ENCODE measurements around the gene SPCS1. TPM values are rescaled to one million over a fixed set of nuclear protein-coding genes. Genes with fewer than 3 reads are reported as not detected.

SPCS1 gene
- 147 to 172 TPM (median 165 TPM) in 5 replicates for total RNA-seq (2022; extraction: Qiagen RNA extraction; ENCODE audit: low read depth)

DNA sequence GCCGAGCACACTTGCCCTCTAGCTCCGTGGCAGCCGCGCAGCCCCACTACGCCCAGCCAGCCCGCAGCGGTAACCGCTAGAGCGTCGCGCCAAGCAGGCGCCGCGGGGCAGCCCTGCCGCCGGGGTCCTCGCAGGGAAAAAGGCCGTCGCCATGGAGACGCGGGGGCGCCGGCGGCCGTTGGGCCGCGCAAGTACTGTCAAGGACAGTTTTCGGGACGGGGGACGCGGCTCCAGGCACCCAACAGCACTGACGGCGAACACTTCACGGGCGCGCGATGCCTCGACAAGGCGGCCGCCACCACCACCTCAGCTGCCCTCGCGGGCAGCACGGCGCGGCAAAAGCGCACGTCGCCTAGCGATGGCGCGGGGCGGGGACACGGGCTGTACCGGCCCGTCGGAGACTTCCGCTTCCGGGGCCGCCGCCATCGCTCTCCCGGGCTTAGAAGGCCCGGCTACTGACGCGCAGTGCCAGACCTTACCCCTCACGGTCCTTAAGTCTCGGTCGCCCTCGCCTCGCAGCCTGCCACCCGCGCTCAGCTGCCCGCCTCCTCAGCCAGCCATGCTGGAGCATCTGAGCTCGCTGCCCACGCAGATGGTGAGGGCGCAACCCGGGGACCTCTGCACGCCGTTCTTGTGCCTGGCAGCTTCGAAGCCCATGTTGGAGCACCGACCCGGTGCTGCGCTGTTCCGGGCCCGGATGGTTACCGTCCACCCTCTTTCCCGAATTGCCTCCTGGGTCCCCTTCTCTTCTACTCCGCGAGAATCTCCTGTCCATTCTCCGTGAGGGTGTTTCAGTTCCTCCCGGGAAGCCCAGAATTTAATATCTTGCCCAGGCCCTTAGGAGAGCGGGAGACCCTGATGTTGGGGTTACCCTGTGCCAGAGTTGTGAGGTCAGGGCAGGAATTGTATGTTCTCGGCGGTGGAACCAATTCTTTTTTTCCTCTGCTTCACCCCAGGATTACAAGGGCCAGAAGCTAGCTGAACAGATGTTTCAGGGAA lies at the start of gene SPCS1, which contains the start of gene GLT8D1:
SPCS1 (plus strand) TSS at position 419 of the 999 bp plus-strand sequence; CDS start at position 560, 141 bp downstream.
GLT8D1 (minus strand) TSS at position 104 of the 999 bp plus-strand sequence. CDS start 5,331 bp downstream, outside the sequence.

DNA sequence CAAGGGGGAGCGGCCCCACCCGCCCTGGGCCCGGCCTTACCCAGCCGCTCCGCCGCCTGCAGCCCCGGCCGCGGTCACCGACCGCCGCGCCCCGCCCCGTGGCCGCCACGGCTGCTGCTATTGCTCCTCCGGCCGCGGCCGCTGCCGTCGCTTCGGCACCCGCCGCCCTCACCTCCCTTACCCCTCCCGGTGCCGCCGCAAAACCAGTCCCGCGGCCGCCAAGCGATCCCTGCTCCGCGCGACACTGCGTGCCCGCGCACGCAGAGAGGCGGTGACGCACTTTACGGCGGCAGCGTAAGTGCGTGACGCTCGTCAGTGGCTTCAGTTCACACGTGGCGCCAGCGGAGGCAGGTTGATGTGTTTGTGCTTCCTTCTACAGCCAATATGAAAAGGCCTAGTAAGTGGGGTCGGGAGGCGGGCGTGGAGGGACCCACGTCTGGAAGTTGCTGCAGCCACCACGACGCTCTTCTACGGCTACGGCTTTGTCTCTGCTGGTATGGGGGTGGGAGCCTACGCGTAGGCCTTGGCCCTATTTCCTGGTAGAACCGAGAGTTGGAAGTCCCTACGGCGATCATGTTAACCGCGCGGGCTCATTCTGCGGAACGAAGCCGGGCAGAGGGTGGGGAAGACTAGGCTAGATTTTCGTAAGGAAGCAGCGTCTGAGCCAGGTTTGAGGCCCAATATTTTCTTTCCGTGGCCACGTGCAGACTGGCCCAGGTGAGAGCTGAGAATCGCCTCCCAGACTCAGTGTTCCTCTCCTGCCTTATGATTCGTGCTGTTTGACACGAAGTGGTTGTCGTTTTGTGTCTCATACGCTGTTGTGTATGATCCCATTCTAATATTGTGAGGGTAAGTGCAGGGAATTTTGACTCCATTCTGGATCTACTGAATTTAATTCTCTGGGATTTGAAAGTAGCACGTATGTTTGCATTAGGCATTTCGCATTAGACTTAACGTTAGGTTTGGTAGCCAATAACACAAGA lies 19.9 kb upstream of the SPCS1 start, which contains the start of the genes GNL3 and PBRM1:
GNL3 (plus strand) TSS at position 324 of the 983 bp plus-strand sequence; CDS start at position 385, 61 bp downstream.
PBRM1 (minus strand) TSS at position 205 of the 983 bp plus-strand sequence.

Other genes starting within 250 kb of the SPCS1 start
- 0.07 to 0.32 TPM (median 0.14 TPM) in 4 of 5 replicates, not detected in the other for gene STAB1, start 210.8 kb upstream of the SPCS1 start, total RNA-seq (2022; extraction: Qiagen RNA extraction; ENCODE audit: low read depth)
- gene NT5DC2, start 172.2 kb upstream of the SPCS1 start, total RNA-seq (2022; extraction: Qiagen RNA extraction; ENCODE audit: low read depth) = 76.9 to 104 TPM (median 97.2 TPM) in 5 replicates
- gene UQCC5, start 169.5 kb upstream of the SPCS1 start, total RNA-seq (2022; extraction: Qiagen RNA extraction; ENCODE audit: low read depth) = 55.5 to 78.7 TPM (median 61.5 TPM) in 5 replicates
- gene PBRM1, start 20.2 kb upstream of the SPCS1 start, total RNA-seq (2022; extraction: Qiagen RNA extraction; ENCODE audit: low read depth) = 12.0 to 17.2 TPM (median 14.8 TPM) in 5 replicates
- 93.4 to 131 TPM (median 97.8 TPM) in 5 replicates for gene GNL3, start 20.1 kb upstream of the SPCS1 start, total RNA-seq (2022; extraction: Qiagen RNA extraction; ENCODE audit: low read depth)
- 31.7 to 39.6 TPM (median 38.2 TPM) in 5 replicates for gene GLT8D1, start 315 bp upstream of the SPCS1 start, total RNA-seq (2022; extraction: Qiagen RNA extraction; ENCODE audit: low read depth)
- 10.7 to 14.5 TPM (median 14.0 TPM) in 5 replicates for gene NEK4, start 64.8 kb downstream of the SPCS1 start, total RNA-seq (2022; extraction: Qiagen RNA extraction; ENCODE audit: low read depth)
- not detected in 5 replicates for gene ITIH1, start 71.5 kb downstream of the SPCS1 start, total RNA-seq (2022; extraction: Qiagen RNA extraction; ENCODE audit: low read depth)
- 0.08 to 0.22 TPM (median 0.17 TPM) in 4 of 5 replicates, not detected in the other for gene ITIH3, start 88.7 kb downstream of the SPCS1 start, total RNA-seq (2022; extraction: Qiagen RNA extraction; ENCODE audit: low read depth)
- 0.47 to 1.7 TPM (median 0.97 TPM) in 5 replicates for gene ITIH4, start 124.6 kb downstream of the SPCS1 start, total RNA-seq (2022; extraction: Qiagen RNA extraction; ENCODE audit: low read depth)
- 0.35 TPM in 1 of 5 replicates, not detected in the others for gene MUSTN1, start 128.9 kb downstream of the SPCS1 start, total RNA-seq (2022; extraction: Qiagen RNA extraction; ENCODE audit: low read depth)
- gene STIMATE, start 191.4 kb downstream of the SPCS1 start, total RNA-seq (2022; extraction: Qiagen RNA extraction; ENCODE audit: low read depth) = 5.9 to 9.4 TPM (median 7.7 TPM) in 5 replicates

All from A549 treated with GW870086 at 1 μM for 4 hours (cell line).